Measurements from ENCODE around the gene RPLP2.
A peak's percentile ranks its signal among the peaks of the same experiment; 100 is the strongest.

The RPLP2 gene

DNA sequence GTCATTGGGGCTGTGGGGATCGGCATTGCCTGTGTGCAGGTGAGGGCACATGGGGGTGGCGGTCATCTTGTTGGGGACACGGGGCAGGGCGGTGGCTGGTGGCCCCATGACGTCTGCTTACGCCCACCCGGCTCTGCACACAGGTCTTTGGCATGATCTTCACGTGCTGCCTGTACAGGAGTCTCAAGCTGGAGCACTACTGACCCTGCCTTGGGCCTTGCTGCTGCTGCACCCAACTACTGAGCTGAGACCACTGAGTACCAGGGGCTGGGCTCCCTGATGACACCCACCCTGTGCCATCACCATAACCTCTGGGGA, 28.2 kb downstream of the RPLP2 start:
- FAIRE-seq, result no peak

DNA sequence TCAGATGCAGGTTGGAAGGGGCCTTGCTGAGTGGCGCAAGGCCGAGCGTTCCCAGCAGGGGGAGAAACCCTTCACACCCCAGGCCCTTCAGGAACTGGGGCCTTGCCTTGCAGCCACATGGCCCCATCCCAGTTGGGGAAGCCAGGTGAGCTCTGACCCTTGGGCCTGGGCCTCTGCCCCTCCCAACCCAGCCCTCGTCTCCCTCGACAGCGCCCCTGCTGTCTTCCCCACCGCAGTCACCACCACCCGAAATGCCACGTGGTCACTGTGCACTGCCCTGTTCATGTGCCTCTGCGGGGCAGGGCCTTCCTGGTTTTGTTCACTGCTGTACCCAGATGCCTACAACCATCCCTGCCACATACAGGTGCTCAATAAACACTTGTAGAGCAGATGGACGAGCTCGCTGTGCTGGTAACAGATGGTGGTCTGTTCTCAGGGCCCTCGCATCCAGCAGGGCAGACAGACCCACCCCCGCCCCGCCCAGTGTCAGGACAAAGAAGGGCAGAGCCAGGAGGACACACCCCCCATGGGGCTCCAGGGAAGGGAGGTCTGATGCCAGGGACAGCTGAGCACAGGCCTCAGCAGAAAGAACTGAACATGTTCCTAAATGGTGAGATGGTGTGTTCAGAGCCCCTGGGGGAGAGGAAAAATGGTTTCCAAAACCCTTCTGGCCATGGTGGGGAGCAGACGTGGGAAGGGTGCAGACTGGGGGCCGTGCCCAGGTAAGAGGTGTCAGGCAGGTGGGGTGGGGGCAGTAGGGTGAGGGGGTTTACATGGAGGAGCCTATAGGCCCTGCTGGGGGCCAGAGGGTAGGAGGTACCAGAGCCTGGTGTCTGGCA, 28.9 kb downstream of the RPLP2 start:
- no peak for FAIRE-seq

DNA sequence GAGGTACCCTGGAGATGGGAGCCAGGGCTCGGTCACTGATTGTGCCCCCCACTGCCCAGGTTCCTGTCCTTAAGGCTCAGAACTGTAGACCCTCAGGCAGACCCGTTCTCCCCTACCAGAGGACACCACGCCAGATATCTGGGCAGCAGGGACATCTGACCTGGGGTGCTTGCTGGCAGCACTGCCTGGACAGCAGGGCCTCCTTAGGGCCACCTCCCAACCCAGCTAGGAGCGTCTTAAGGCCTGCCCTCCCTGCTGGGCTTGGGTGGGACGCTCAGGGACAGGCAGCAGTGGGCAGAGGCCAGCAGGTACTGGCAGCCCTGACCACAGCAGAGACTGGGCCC, 29.5 kb downstream of the RPLP2 start:
- no peak for FAIRE-seq

DNA sequence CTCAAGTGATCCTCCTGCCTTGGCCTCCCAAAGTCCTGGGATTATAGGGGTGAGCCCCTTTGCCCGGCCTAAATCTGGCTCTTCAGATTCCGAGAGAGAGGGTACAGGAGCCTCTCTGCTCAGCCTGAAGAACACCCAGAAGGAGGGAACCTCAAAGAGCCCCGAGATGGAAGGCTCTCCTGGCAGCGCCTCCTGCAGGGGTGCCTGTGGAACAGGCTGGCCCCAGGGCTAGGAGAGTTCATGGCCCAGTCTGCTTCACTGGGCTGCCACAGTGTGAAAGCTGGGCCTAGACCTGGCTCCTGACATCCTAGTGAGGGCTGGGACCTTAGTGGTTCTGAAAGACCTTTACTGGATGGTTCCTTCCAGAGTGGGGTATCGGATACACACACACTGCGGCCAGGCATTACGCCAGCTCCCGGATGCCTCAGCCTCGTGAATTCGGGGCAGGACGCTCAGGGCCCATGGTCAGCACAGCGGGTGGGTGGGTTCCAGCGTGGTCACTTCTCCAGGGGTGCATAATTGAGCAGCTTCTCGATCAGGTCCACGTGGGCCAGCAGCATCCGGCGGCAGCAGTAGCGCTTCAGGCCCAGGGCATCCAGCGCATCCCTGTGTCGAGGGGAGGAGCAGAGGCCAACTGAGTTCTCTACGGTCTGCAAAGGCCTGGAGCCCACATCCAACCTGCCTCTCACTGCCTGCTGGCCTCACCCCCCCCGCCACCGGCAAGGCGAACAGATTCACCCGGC, 30.3 kb downstream of the RPLP2 start:
- no peak for FAIRE-seq

DNA sequence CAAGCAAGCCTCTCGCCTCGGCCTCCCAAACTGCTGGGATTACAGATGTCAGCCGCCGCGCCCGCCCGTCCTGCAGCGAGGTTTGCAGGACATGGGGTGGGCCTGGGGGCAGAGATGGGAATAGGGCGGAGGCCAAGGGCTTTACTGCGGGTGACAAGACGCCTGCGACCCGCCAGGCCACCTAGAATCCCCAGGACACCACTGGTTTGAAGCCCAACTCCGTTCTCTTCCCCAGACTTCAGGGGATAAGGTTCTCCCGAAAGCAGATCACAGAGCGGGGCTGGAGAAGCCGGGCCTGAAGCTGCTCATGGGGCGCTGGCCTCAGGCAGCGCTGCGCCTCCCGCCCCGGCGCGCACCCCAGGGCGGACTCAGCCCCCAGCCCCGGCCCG, 32.2 kb downstream of the RPLP2 start:
- no peak for FAIRE-seq

DNA sequence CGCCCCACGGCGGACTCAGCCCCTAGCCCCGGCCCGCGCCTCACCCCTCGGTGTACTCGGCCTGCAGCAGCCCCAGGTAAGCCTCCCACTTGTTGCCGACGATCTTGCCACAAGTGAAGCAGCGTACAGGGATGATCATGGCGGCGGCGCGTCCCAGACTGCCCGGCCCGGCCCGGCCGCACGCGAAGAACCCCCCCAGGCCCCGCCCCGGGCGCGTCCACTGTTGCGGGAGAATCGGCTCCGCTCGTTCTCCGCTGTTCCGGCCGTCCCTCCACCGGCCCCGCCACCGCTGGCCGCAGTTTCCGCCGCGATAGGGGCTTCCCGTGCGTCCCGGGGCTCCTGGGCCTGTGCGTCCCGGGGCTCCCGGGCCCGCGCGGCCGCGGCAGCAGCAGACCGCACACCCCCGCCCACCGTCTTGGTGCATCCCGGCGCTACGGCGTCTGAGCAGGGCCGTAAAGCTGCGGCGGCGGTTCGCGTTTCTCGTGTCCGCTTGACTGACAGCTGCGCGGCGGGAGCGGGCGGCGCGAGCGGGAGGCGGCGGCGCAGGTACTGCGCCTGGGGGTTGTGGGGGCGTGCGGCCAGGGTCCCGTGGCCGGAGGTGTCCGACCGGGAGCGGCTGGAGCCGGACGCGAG, 32.7 kb downstream of the RPLP2 start, which contains the start of the genes POLR2L and TSPAN4:
Gene POLR2L, minus strand, starts transcription at position 160 of the 633 bp plus-strand sequence. Its CDS starts 21 bp downstream, at position 139.
Gene TSPAN4, plus strand, starts transcription at position 483 of the 633 bp plus-strand sequence. CDS start 7,453 bp downstream, outside the sequence.
- no peak for FAIRE-seq

DNA sequence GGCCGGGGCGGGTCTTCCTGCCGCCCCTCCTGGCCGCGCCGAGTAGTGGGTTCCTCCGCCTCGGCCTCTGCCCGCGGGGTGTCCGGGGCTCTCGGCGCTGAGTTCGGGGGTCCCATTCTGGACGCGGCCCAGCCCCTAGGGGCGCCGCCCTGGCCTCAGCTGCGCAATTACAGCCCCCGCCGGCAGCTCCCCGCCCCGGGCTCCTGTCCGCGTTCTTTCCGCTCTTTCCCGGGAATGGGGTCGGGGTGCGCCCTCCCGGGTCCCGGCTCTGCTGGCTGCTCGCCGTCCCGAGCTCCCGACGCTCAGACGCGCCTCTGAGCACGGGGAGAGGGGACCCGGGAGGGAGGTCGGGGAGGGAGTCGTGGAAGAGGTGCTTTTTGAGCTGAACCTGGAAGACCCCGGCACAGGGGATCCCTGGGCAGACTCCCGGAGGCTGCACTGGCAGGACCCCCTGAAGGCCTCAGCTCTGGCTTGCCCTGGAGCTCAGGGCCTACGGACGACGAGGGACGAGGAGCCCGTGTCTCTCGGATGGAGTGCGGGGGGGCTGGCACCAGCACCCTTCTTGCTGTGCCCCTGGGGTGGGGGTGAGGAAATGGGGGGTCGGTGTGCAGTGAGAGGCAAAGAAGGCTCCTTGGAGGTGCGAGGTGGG, 33.4 kb downstream of the RPLP2 start:
- no peak for FAIRE-seq

DNA sequence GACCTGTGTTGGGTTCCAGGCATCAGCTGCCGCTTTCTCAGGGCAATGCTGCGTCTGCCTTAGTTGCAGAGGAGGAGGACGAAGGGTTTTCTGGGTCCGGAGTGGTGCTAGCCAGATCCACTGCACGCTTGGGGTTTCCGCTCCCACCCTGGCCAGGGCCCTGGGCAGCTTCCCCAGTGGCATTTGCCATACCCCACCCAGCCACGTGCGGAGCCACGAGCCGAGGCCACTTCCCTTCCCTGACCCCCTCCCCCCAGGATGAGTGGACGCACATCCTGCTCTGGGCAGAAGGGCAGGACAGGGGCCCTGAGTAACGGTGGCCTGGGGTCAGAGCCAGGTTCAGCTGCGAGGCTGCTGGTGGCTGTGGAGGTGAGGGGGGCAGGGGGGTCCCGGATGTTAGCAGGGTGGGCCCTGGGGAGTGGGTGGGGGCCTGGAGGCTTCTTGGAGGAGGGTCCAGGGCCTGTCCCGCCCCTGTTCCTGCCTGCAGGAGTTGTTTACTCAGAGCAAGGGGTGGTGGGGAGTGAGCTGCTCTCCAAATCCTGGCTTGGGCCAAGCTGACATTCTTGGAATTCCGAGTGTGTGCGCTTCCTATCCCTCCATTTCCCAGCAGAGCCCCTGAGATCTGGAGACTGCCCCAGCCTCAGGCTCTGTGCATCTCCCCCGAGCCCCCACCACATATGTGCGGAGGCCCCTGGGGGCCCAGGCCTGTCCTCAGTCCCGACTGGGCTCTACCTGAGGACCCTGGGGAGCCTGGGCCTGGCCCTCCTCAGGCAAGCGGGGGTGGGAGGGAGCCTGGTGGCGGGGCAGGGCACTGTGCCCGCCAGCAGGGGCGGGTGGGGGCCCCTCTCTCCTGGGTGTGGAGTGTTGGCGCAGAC, 34.3 kb downstream of the RPLP2 start:
- peak; percentile 93 for FAIRE-seq

DNA sequence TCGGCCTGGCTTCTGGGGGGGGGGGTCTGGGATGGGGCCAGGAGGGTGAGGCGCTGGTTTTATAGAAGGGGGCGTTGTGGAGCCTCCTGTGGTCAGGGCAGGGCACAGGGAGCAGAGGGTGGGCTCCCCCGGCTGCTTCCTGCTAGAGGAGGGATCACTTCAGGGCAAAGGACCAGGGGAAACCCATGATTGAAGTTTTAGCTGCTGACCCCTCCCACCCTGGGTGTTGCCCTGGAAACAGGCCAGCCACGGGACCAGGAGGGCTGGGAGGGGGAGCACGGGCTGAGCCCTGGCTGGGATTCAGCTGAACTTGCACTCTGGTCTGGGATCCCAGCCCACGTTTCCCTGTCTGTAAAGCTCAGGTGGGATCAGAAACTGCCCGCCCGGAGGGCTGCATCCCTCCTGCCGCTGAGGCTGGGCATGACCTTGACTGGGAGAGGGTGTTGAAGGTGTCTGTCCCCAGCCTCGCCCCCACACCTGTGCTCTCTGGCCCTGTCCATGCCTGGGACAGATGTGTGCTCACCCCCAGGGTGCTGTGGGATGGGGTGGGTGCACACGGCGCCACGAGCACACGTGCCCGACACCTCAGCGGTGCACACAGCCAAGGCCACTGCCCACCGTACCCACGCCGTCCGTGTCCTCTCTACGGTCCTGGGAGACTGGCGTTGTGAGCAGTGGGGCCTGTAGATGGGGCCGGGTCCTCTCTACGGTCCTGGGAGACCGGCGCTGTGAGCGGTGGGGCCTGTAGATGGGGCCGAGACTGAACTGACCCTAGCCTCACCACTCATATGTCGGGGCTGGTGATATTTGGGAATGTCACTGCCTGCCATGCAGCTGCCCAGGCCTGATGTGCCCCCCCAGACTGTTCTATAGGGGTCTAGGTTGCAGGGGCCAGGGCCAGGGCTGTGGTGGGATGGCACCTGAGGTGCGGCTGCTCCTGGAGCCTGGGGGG, 35.2 kb downstream of the RPLP2 start:
- FAIRE-seq, result peak; percentile 98

DNA sequence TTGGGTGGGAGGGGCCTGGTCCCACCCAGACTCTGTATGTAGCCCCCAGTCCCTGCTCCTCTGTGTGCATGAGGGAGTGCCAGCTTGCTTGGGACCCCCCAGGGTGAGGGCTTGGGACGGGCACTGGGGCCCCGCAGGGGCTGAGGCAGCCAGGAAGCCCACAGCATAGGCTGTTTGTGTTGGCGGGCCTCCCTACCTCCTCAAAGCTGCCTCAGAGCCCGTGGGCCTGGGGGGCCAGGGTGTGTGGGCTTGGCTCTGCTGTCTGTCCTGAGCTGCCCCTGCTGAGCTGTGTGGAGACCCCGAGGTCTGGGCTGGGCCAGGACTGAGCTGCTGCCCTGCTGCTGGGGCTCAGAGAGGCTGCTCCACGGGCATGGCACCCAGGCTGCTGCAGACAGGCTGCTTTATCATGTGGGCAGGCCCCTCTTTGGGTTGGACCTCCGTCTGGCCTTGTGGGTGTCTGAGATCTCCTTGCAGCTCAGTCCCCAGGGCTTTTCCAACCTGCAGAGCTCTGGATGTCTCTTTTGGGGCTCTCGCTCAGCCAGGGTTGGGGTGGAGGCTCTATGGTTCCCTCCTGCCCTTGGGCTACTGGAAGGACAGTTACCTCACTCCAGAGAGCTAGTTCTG, 36.2 kb downstream of the RPLP2 start:
- FAIRE-seq, result no peak

DNA sequence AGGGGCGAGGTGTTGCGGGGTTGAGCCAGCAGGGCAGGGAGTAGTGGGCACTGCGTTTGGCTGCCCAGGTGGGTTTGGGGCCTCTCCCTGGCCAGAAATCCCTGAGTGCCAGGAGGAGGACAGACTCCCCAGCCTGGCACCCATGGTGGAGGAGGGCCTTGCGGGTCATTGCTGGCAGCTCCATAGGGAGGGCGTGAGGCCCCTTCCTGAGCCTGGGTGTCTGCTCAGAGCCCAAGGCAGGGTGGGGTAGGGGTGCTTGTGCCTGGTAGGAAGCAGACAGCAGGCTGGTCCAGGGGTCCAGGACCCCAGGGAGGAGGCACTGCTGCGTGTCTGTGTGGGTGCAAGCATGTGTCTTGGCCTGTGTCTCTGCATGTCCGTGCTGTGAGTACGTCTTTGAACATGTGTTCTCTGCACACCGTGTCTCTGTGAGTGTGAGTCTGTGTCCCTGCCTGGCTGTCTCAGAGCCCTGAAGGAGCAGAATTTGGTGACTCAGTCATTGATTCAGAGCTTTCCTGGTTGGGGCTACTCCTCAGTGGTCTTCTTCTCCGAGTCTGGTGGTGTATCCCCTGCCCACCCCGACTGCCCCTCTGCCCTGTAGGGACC, 36.8 kb downstream of the RPLP2 start:
- no peak for FAIRE-seq

DNA sequence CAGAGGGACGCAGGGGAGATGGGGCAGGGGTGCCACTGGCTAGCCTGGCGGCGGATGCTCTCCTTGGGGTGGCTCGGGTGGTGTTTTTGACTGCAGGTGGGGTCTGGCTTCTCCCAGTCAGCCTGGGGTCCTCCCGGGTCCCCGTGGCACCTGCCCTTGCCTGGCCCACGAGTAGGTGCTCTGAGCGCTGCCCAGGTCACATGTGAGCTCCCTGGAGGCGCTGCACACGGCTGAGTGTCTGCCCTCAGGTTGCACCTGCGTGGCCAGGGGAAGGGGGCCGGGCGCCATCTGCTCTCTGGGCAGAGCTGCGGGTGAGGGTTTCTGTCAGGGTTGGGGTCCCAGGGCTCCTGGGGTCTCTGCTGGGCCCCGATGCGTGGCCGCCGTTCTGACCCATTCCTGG, 38.1 kb downstream of the RPLP2 start:
- FAIRE-seq, result no peak

DNA sequence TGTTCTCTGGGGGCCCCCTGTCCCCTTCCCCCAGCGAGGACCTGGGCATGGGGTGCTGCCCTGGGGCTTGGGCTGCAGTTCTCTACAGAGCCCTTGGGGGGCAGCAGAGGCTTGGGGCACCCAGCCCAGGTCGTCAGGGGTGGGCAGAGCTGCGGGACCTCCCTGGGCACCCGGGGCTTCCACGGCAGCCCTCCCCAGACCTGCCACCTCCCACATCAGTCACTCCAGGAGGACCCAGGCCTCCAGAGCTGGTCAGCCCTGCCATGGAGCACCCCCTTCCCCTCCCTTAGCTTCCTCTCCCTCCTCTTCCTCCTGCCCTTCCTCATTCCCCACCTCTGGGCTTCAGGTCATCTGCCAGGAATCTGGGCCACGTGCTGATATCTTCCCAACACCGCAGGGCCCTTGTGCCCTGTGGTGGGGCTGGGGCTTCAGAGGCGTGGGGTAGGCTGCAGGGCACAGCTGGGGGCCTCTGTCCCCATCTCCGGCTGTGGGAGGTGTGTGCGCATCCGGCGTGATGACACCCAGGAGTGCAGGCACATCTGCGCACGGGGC, 38.7 kb downstream of the RPLP2 start:
- FAIRE-seq, result no peak

DNA sequence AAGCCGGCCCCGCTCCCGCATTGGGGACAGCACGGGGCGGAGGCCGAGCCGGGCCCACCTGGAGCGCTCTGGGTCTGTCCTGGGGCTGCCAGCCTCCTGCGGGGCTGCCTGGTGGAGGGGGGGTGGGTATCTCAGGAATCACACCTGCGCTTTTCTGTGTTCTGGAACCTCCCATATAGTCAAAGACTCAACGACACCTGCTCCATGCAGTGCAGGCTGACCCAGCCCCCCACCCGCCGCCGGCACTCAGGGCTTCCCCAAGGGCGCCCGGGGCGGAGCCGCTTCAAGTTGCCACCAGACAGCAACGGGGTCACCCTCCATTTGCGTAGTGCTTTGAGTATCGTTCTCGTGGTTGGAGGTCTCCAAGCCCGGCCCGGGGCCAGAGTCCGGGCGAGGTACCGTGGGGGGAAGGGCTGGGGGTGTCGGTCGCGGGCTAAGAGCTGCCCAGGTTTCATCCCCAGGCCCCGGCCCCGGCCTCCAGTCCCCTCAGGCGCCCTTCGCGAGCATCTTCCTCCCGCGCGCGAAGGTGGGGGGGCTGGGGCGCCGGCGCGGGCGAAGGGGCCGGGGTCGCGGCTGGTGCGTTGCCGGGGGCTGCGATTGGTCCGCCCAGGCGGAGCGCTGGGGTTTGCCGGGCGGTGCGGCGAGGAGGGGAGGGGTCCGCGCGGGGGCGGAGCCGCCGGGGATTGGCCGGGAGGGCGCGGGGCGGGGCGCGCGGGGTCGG, 39.5 kb downstream of the RPLP2 start:
- no peak for FAIRE-seq

DNA sequence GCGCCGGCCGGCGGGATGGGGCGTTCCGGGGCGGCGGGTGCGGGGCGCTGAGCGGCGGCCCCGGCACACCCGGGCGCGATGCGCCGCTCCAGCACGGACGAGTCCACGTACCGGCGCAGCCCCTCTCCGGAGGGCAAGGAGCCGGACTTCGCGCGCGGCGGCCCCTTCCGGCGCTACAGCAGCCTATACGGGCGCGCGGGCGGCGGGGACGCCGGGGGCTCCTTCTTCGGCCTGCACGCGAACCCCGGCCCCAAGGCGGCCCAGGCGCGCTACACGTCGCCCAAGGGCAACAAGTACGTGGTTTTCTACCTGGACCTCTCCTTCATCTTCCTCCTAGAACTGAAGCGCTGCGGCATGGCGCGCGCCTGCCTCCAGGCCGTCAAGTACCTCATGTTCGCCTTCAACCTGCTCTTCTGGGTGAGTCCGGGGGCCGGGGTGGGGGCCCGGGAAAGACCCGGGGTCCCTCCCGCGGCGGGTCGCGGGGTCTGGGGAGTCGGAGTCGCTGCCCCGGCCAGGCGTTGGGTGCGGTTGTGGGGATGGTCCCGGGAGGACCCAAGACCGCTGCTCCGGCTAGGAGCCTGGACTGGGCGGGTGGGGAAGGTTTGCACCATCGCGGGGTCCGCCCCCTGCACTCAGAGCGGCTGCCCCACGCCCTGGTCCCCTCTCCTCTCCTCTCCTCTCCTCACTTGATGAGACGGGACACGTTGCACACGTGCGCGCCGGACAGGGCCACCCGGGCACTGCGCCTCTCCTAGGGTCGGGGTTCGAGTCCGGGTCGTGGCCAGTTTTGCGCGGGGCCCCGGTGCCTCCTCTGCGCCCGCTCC, 40.4 kb downstream of the RPLP2 start:
- FAIRE-seq, result no peak

DNA sequence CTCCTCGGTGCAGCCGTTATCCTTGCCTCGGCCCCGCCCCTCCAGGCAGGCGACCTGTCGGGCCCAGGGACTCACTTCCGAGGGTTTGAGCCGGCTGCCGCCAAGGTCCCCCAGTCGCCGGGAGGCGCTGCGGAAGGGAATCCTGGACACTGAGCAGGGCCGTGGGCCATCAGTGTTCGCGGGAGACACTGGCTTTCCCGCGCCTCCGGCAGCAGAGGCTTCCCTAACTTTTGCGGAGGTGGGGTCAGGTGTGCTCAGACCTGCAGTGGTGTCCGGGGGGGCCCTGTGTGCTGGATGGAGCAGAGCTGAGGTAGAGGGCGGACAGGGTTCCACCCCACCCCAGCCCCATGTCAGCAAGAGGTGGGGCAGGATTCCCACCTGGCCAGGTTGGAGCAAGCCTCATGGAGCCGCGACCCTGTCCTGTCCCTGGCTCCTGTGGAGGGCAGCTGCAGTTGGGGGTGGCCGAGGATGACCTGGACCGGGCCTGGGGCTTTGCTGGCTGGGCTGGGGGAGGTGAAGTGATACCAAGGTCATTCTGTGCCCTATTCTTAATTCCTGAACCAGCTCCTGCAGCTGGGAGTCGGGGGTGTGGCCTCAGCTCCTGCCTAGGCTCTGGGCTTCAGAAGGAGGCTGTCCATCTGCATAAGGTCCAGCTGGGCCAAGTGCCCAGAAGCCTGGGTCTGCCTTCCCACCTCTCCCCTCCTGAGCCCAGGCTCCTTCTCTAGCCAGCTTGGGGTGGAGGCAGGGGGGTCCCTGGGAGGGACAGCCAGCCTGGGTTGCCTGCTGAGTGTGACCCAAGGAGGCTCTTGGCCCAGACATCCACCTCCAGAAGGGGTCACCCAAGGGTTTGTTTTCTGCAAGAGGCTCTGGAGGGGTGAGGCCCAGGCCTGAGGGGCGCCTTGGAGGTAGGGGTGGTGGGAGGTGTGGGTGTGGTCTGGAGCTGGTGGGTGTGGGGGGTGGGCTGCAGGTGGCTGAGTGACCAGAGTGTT, 41.3 kb downstream of the RPLP2 start:
- FAIRE-seq, result no peak

DNA sequence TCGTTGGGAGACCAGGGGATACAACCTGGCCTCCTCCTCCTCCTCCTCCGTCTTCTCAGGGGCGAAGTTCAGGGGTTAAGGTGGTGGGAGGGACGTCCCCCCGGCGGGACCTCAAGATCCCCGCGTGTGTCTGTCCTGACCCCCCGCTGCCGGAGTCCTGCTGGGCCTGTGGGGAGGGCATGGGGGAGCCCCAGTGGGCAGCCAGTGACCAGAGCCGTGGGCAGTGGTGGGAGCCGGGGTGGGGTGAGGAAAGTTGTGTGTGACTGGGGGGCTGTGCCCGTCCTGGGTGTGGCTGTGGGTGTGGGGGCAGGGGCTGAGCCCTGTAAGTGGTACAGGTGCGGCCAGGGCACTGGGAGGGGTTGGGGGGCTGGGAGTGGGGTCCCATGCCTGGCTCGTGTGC, 43.0 kb downstream of the RPLP2 start:
- FAIRE-seq, result no peak

Data from G401.6 (cell line).